Measurements from ENCODE around the gene PWWP2A. TPM values are rescaled to one million over a fixed set of nuclear protein-coding genes. Genes with fewer than 3 reads are reported as not detected.
A peak's percentile ranks its signal among the peaks of the same experiment; 100 is the strongest.
"Not testable (repeated sequence)": the region's sequence is repeated elsewhere in the genome, so short reads cannot be mapped to it uniquely, and the experiment has no call there.

Gene PWWP2A
- polyA plus RNA-seq, 2 donors: 4.8 to 5.4 TPM

GRCh38 chr5:160159991-160160792 is 40.9 kb upstream of the PWWP2A start:
- WGBS, 2 donors: 61 to 71% methylated on average over 19 of the region's 19 CpGs
- no peak overlapping the region for H3K27ac ChIP-seq (ENCODE audit: low read depth in 2 of 2, low read length in 1 of 2)
- H3K4me1 ChIP-seq (ENCODE audit: control insufficient read depth in 2 of 2, insufficient read depth in 2 of 2, low read length in 1 of 2): no peaks in the 10 kb centered on the region
- H3K36me3 ChIP-seq (ENCODE audit: control insufficient read depth in 2 of 2, insufficient read depth in 2 of 2, low read length in 1 of 2): no peaks in the 10 kb centered on the region
- H3K9me3 ChIP-seq (ENCODE audit: control insufficient read depth in 2 of 2, insufficient read depth in 1 of 2, low read depth in 1 of 2, low read length in 1 of 2): no peaks in the 10 kb centered on the region
- no peak overlapping the region for H3K4me3 ChIP-seq (ENCODE audit: low read depth in 1 of 2, low read length in 2 of 2)
- H3K27me3 ChIP-seq (ENCODE audit: control insufficient read depth in 1 of 2, insufficient read depth in 2 of 2, low read length in 2 of 2): peaks cover 0 to 3% of the 10 kb centered on the region in 2 donors

GRCh38 chr5:160158087-160158486 is 38.8 kb upstream of the PWWP2A start:
- Histone ChIP-seq H3K4me3 (ENCODE audit: low read depth in 1 of 2, low read length in 2 of 2) (no peak overlapping the region), H3K27ac (ENCODE audit: low read depth in 2 of 2, low read length in 1 of 2) (no peak overlapping the region), H3K9me3 (ENCODE audit: control insufficient read depth in 2 of 2, insufficient read depth in 1 of 2, low read depth in 1 of 2, low read length in 1 of 2) (no peaks in the 10 kb centered on the region), H3K4me1 (ENCODE audit: control insufficient read depth in 2 of 2, insufficient read depth in 2 of 2, low read length in 1 of 2) (no peaks in the 10 kb centered on the region), H3K27me3 (ENCODE audit: control insufficient read depth in 1 of 2, insufficient read depth in 2 of 2, low read length in 2 of 2) (peaks cover 0 to 4% of the 10 kb centered on the region in 2 donors), H3K36me3 (ENCODE audit: control insufficient read depth in 2 of 2, insufficient read depth in 2 of 2, low read length in 1 of 2) (no peaks in the 10 kb centered on the region)
- WGBS, 2 donors: 96% methylated on average over 8 to 9 of the region's 9 CpGs

GRCh38 chr5:160155017-160155750 is 35.9 kb upstream of the PWWP2A start:
- Histone ChIP-seq H3K9me3 (ENCODE audit: control insufficient read depth in 2 of 2, insufficient read depth in 1 of 2, low read depth in 1 of 2, low read length in 1 of 2) (no peaks in the 10 kb centered on the region), H3K27me3 (ENCODE audit: control insufficient read depth in 1 of 2, insufficient read depth in 2 of 2, low read length in 2 of 2) (peaks cover 0 to 4% of the 10 kb centered on the region in 2 donors), H3K27ac (ENCODE audit: low read depth in 2 of 2, low read length in 1 of 2) (no peak overlapping the region), H3K4me1 (ENCODE audit: control insufficient read depth in 2 of 2, insufficient read depth in 2 of 2, low read length in 1 of 2) (no peaks in the 10 kb centered on the region), H3K4me3 (ENCODE audit: low read depth in 1 of 2, low read length in 2 of 2) (no peak overlapping the region), H3K36me3 (ENCODE audit: control insufficient read depth in 2 of 2, insufficient read depth in 2 of 2, low read length in 1 of 2) (no peaks in the 10 kb centered on the region)
- 70 to 87% methylated on average over 6 of the region's 6 CpGs for WGBS, 2 donors

- peaks cover 0 to 4% of the 10 kb centered on the region in 2 donors for H3K27me3 ChIP-seq (ENCODE audit: control insufficient read depth in 1 of 2, insufficient read depth in 2 of 2, low read length in 2 of 2)
- H3K4me1 ChIP-seq (ENCODE audit: control insufficient read depth in 2 of 2, insufficient read depth in 2 of 2, low read length in 1 of 2): no peaks in the 10 kb centered on the region
- WGBS, 2 donors: 86 to 88% methylated on average over 6 of the region's 6 CpGs
- H3K36me3 ChIP-seq (ENCODE audit: control insufficient read depth in 2 of 2, insufficient read depth in 2 of 2, low read length in 1 of 2): no peaks in the 10 kb centered on the region
- H3K4me3 ChIP-seq (ENCODE audit: low read depth in 1 of 2, low read length in 2 of 2): no peak overlapping the region
- no peaks in the 10 kb centered on the region for H3K9me3 ChIP-seq (ENCODE audit: control insufficient read depth in 2 of 2, insufficient read depth in 1 of 2, low read depth in 1 of 2, low read length in 1 of 2)
- no peak overlapping the region for H3K27ac ChIP-seq (ENCODE audit: low read depth in 2 of 2, low read length in 1 of 2)
Measured at GRCh38 chr5:160152901-160153300, 33.7 kb upstream of the PWWP2A start.

- H3K4me3 ChIP-seq (ENCODE audit: low read depth in 1 of 2, low read length in 2 of 2): no peak overlapping the region
- H3K36me3 ChIP-seq (ENCODE audit: control insufficient read depth in 2 of 2, insufficient read depth in 2 of 2, low read length in 1 of 2): no peaks in the 10 kb centered on the region
- peaks cover 0 to 4% of the 10 kb centered on the region in 2 donors for H3K27me3 ChIP-seq (ENCODE audit: control insufficient read depth in 1 of 2, insufficient read depth in 2 of 2, low read length in 2 of 2)
- 85 to 89% methylated on average over 1 of the region's 1 CpG for WGBS, 2 donors
- no peak overlapping the region for H3K27ac ChIP-seq (ENCODE audit: low read depth in 2 of 2, low read length in 1 of 2)
- no peaks in the 10 kb centered on the region for H3K9me3 ChIP-seq (ENCODE audit: control insufficient read depth in 2 of 2, insufficient read depth in 1 of 2, low read depth in 1 of 2, low read length in 1 of 2)
- no peaks in the 10 kb centered on the region for H3K4me1 ChIP-seq (ENCODE audit: control insufficient read depth in 2 of 2, insufficient read depth in 2 of 2, low read length in 1 of 2)
Measured at GRCh38 chr5:160152287-160152686, 33.0 kb upstream of the PWWP2A start.

- H3K27me3 ChIP-seq (ENCODE audit: control insufficient read depth in 1 of 2, insufficient read depth in 2 of 2, low read length in 2 of 2): peaks cover 0 to 4% of the 10 kb centered on the region in 2 donors
- WGBS, 2 donors: 75 to 84% methylated on average over 3 of the region's 3 CpGs
- H3K27ac ChIP-seq (ENCODE audit: low read depth in 2 of 2, low read length in 1 of 2): no peak overlapping the region
- H3K9me3 ChIP-seq (ENCODE audit: control insufficient read depth in 2 of 2, insufficient read depth in 1 of 2, low read depth in 1 of 2, low read length in 1 of 2): no peaks in the 10 kb centered on the region
- H3K4me3 ChIP-seq (ENCODE audit: low read depth in 1 of 2, low read length in 2 of 2): no peak overlapping the region
- H3K4me1 ChIP-seq (ENCODE audit: control insufficient read depth in 2 of 2, insufficient read depth in 2 of 2, low read length in 1 of 2): no peaks in the 10 kb centered on the region
- H3K36me3 ChIP-seq (ENCODE audit: control insufficient read depth in 2 of 2, insufficient read depth in 2 of 2, low read length in 1 of 2): no peaks in the 10 kb centered on the region
Measured at GRCh38 chr5:160151017-160151416, 31.8 kb upstream of the PWWP2A start.

- 52 to 80% methylated on average over 3 of the region's 3 CpGs for WGBS, 2 donors
- no peak overlapping the region for H3K4me3 ChIP-seq (ENCODE audit: low read depth in 1 of 2, low read length in 2 of 2)
- no peaks in the 10 kb centered on the region for H3K9me3 ChIP-seq (ENCODE audit: control insufficient read depth in 2 of 2, insufficient read depth in 1 of 2, low read depth in 1 of 2, low read length in 1 of 2)
- peaks cover 0 to 3% of the 10 kb centered on the region in 2 donors for H3K27me3 ChIP-seq (ENCODE audit: control insufficient read depth in 1 of 2, insufficient read depth in 2 of 2, low read length in 2 of 2)
- H3K36me3 ChIP-seq (ENCODE audit: control insufficient read depth in 2 of 2, insufficient read depth in 2 of 2, low read length in 1 of 2): no peaks in the 10 kb centered on the region
- no peaks in the 10 kb centered on the region for H3K4me1 ChIP-seq (ENCODE audit: control insufficient read depth in 2 of 2, insufficient read depth in 2 of 2, low read length in 1 of 2)
- peak overlapping the region in 1 of 2 donors; percentile 1 for H3K27ac ChIP-seq (ENCODE audit: low read depth in 2 of 2, low read length in 1 of 2)
Measured at GRCh38 chr5:160150381-160150780, 31.1 kb upstream of the PWWP2A start.

GRCh38 chr5:160144436-160144835 is 25.2 kb upstream of the PWWP2A start:
- H3K4me3 ChIP-seq (ENCODE audit: low read depth in 1 of 2, low read length in 2 of 2): not testable (repeated sequence)
- WGBS, 2 donors: 86 to 90% methylated on average over 7 of the region's 7 CpGs

GRCh38 chr5:160134332-160134731 is 15.1 kb upstream of the PWWP2A start:
- WGBS, 2 donors: 95 to 98% methylated on average over 1 of the region's 1 CpG
- Histone ChIP-seq H3K27me3 (ENCODE audit: control insufficient read depth in 1 of 2, insufficient read depth in 2 of 2, low read length in 2 of 2) (no peaks in the 10 kb centered on the region), H3K36me3 (ENCODE audit: control insufficient read depth in 2 of 2, insufficient read depth in 2 of 2, low read length in 1 of 2) (no peaks in the 10 kb centered on the region), H3K4me1 (ENCODE audit: control insufficient read depth in 2 of 2, insufficient read depth in 2 of 2, low read length in 1 of 2) (peaks cover 0 to 2% of the 10 kb centered on the region in 2 donors), H3K27ac (ENCODE audit: low read depth in 2 of 2, low read length in 1 of 2) (no peak overlapping the region), H3K9me3 (ENCODE audit: control insufficient read depth in 2 of 2, insufficient read depth in 1 of 2, low read depth in 1 of 2, low read length in 1 of 2) (no peaks in the 10 kb centered on the region), H3K4me3 (ENCODE audit: low read depth in 1 of 2, low read length in 2 of 2) (no peak overlapping the region)

More at GRCh38 chr5:160144436-160144835, 25.2 kb upstream of the PWWP2A start:
- H3K36me3 ChIP-seq (ENCODE audit: control insufficient read depth in 2 of 2, insufficient read depth in 2 of 2, low read length in 1 of 2); H3K4me1 ChIP-seq (ENCODE audit: control insufficient read depth in 2 of 2, insufficient read depth in 2 of 2, low read length in 1 of 2); H3K27me3 ChIP-seq (ENCODE audit: control insufficient read depth in 1 of 2, insufficient read depth in 2 of 2, low read length in 2 of 2); H3K27ac ChIP-seq (ENCODE audit: low read depth in 2 of 2, low read length in 1 of 2); H3K9me3 ChIP-seq (ENCODE audit: control insufficient read depth in 2 of 2, insufficient read depth in 1 of 2, low read depth in 1 of 2, low read length in 1 of 2): not testable (repeated sequence)
